ENCODE measurements around the gene GNAZ.

The GNAZ gene

DNA sequence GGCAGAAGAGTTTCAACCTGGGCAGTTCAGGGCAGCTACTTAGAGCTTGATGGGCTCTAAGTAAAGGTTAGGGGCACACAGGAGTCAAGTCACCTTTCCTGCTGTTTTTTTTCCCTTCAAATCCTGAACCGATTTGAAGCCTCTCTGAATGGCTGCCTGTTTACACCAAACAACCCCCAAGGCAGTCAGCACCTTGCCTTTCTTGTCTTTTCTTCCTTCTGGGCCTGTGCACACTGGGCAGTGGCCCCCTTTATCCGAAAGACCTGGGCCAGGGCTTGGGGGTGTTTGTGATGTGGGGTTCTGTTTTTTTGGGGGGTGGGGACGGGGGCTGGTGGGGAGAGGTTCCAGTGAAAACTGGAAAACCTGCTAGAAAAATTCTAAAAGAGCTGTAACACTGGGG lies 67.1 kb downstream of the GNAZ start:
- no peak overlapping the region for H3K4me3 ChIP-seq (ENCODE audit: low read depth, low read length)
- TF ChIP-seq, protein P1, sequence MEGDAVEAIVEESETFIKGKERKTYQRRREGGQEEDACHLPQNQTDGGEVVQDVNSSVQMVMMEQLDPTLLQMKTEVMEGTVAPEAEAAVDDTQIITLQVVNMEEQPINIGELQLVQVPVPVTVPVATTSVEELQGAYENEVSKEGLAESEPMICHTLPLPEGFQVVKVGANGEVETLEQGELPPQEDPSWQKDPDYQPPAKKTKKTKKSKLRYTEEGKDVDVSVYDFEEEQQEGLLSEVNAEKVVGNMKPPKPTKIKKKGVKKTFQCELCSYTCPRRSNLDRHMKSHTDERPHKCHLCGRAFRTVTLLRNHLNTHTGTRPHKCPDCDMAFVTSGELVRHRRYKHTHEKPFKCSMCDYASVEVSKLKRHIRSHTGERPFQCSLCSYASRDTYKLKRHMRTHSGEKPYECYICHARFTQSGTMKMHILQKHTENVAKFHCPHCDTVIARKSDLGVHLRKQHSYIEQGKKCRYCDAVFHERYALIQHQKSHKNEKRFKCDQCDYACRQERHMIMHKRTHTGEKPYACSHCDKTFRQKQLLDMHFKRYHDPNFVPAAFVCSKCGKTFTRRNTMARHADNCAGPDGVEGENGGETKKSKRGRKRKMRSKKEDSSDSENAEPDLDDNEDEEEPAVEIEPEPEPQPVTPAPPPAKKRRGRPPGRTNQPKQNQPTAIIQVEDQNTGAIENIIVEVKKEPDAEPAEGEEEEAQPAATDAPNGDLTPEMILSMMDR (IDR thresholded peaks at IDR 0.05; ENCODE audit: low read depth, low read length): no peak
- DNase-seq (ENCODE audit: low read depth, low spot score): no peak
- in situ Hi-C loops (cut with HindIII; ENCODE audit: low sequenced_read_pairs): no loop called here

DNA sequence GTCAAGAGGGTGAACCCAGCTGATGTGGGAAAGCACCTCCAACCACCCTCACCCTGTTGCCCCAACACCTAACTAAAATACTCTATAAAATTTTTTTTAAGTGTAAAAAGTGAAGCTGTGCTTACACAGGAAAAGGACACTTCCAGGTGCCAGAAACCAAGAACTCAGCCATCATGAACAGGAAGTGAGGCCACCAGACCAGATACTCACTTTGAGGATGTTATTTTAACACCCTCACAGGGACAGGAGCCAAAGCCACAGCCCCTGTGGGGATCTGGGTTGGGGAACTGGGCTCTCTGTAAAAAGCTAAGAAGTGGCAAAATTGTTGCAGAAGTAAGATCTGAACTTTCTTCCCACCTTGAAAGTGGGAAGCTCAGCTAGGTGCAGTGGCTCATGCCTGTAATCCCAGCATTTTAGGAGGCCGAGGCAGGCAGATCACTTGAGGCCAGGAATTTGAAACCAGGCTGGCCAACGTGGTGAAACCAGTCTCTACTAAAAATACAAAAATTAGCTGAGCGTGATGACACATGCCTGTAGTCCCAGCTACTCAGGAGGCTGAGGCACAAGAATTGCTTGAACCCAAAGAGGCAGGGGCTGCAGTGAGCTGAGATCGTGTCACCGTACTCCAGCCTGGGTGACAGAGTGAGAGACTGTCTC lies 67.7 kb downstream of the GNAZ start:
- H3K4me3 ChIP-seq (ENCODE audit: low read depth, low read length): no peak overlapping the region
- in situ Hi-C loops (cut with HindIII; ENCODE audit: low sequenced_read_pairs): no loop called here
- TF ChIP-seq, protein P1 (IDR thresholded peaks at IDR 0.05; ENCODE audit: low read depth, low read length): no peak
- peak; percentile 13 for DNase-seq (ENCODE audit: low read depth, low spot score)

DNA sequence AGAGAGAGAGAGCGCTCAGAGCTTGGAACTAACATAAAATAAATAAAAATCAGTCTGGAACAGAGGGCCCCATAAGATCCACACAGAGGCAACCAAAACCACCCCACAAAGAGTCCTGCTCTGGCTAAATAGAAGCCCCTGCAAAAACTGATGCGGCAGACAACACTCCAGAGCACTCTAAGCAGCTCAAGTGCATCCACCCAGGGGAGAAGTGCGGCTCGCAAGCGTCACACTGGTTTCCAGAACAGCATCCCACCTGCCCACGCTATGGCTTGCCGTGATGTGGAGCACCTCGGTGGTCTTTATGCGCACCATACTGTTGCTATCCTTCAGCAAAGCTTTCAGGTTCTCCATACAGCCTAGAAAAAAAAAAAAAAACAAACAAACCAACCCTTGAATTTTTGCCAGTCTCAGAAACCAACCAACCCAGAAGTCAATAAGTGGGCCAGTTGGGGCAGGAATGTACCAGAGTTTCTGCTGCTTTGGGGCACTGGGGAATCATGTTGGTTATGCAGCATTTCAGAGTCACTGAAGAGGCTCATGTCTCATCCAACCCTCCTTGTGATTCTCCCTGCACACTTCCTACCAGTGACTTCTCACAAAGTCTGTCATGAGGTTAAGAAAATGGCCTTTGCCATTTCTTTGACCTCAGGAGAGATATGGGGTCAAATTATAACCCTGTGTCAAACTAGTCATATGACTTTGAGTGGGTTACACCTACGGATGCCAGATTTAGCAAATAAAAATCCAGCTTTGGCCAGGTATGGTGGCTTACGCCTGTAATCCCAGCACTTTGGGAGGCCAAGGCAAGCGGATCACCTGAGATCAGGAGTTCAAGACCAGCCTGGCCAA lies 68.5 kb downstream of the GNAZ start:
- H3K4me3 ChIP-seq (ENCODE audit: low read depth, low read length): no peak overlapping the region
- in situ Hi-C loops (cut with HindIII; ENCODE audit: low sequenced_read_pairs): no loop called here
- DNase-seq (ENCODE audit: low read depth, low spot score): no peak
- TF ChIP-seq, protein P1 (IDR thresholded peaks at IDR 0.05; ENCODE audit: low read depth, low read length): no peak

DNA sequence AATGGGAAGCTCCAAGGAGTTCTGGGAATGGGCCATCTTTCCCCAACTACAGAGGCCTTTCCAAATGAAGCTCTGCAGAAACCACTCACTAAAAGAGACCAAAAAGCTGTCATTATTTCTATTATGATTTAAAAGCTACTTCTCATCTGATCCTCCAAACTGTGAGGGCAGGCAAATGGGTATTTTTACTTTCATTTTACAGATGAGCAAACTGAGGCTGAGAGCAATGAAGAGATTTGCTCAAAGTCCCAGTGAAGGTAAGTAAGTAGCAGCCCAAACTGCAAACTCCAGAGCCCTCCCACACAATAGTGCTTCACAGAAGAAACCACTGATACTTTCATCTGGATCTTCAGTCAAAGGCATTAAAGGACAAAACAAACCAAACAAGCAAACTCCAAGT lies 70.1 kb downstream of the GNAZ start:
- TF ChIP-seq, protein P1 (IDR thresholded peaks at IDR 0.05; ENCODE audit: low read depth, low read length): no peak
- no peak for DNase-seq (ENCODE audit: low read depth, low spot score)
- H3K4me3 ChIP-seq (ENCODE audit: low read depth, low read length): no peak overlapping the region
- in situ Hi-C loops (cut with HindIII; ENCODE audit: low sequenced_read_pairs): no loop called here

DNA sequence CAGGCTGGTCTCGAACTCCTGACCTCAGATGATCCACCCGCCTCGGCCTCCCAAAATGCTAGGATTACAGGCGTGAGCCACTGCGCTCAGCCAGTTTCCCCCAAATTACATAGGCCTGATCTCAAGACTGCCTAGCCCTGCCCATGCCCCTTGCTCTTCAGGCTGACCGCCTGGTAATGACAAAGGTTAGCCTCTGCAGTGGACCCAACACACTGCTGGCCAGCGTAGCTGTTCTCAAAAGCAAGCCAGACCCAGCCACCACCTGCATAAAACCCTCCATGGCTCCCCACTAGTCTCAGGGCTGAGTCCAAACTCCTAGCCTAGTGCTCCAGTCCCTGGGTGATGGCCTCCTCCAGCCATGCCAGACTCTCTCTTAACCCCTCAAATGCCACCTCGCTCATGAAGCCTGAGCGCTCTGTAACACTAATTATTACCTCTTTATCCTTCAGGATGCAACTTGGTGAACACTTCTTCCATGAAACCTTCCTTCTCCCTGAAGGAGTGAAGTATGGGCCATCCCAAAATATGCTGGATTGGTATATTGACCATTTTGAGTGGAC lies 72.3 kb downstream of the GNAZ start:
- no peak overlapping the region for H3K4me3 ChIP-seq (ENCODE audit: low read depth, low read length)
- in situ Hi-C loops (cut with HindIII; ENCODE audit: low sequenced_read_pairs): no loop called here
- TF ChIP-seq, protein P1 (IDR thresholded peaks at IDR 0.05; ENCODE audit: low read depth, low read length): no peak
- no peak for DNase-seq (ENCODE audit: low read depth, low spot score)

DNA sequence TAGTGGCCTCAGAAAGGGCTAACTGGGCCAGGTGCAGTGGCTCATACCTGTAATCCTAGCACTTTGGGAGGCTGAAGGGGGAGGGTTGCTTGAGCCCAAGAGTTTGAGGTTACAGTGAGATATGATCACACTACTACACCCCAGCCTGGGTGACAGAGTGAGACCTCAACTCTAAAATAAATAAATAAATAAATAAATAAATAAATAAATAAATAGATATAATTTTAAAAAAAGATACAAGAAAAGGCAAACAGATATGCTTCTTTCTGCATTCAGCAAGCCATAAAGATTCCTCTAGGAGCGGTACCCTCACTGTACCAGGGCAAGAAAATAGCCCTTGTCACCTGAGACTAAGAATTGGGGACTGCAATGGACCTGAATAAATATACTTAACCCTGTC lies 72.8 kb downstream of the GNAZ start:
- TF ChIP-seq, protein P1 (IDR thresholded peaks at IDR 0.05; ENCODE audit: low read depth, low read length): no peak
- no peak overlapping the region for H3K4me3 ChIP-seq (ENCODE audit: low read depth, low read length)
- DNase-seq (ENCODE audit: low read depth, low spot score): no peak
- in situ Hi-C loops (cut with HindIII; ENCODE audit: low sequenced_read_pairs): no loop called here
